ENCODE results near the gene TMEM271. TPM values are rescaled to one million over a fixed set of nuclear protein-coding genes. Genes with fewer than 3 reads are reported as not detected.

TMEM271 gene
- total RNA-seq, 2 donors from 2014 or later: not detected

DNA sequence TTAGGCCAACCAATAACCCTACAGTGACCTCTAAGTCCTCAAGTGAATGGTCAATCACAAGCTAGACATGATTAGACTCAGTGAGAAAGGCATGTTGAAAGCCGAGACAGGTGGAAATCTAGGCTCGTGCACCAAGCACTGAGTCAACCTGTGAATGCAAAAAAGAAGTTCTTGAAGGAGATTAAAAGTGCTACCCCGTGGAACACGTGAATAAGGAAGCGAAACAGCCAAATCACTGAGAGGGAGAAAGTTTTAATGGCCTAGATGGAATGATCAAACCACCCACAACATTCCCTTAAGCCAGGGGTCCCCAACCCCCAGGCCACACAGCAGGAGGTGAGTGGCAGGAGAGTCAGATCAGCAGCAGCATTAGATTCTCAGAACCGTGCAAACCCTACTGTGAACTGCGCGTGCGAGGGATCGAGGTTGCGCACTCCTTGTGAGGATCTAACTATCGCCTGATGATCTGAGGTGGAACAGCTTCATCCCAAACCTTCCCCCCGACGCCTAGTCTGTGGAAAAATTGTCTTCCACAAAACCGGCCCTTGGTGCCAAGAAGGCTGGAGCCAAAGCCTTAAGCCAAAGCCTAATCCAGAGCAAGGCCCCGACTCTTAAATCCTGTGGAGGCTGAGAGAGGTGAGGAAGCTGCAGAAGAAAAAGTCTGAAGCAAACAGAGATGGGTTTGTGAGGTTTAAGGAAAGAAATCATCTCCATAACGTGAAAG, 29.8 kb upstream of the TMEM271 start:
- H3K27me3 ChIP-seq (ENCODE audit: control insufficient read depth, insufficient read depth, low read length, poor library complexity, severe bottlenecking): no peaks in the 10 kb centered on the region
- no peaks in the 10 kb centered on the region for H3K36me3 Mint-ChIP-seq (ENCODE audit: low read depth)
- no peaks in the 10 kb centered on the region for H3K4me1 ChIP-seq (ENCODE audit: control insufficient read depth, insufficient read depth, low read length)
- TF ChIP-seq, protein P1, sequence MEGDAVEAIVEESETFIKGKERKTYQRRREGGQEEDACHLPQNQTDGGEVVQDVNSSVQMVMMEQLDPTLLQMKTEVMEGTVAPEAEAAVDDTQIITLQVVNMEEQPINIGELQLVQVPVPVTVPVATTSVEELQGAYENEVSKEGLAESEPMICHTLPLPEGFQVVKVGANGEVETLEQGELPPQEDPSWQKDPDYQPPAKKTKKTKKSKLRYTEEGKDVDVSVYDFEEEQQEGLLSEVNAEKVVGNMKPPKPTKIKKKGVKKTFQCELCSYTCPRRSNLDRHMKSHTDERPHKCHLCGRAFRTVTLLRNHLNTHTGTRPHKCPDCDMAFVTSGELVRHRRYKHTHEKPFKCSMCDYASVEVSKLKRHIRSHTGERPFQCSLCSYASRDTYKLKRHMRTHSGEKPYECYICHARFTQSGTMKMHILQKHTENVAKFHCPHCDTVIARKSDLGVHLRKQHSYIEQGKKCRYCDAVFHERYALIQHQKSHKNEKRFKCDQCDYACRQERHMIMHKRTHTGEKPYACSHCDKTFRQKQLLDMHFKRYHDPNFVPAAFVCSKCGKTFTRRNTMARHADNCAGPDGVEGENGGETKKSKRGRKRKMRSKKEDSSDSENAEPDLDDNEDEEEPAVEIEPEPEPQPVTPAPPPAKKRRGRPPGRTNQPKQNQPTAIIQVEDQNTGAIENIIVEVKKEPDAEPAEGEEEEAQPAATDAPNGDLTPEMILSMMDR (conservative IDR thresholded peaks at IDR 0.05): no peak
- no peaks in the 10 kb centered on the region for H3K9me3 ChIP-seq (ENCODE audit: control insufficient read depth, low read length)
- H3K27me3 Mint-ChIP-seq (ENCODE audit: insufficient read depth): peaks cover 18% of the 10 kb centered on the region
- H3K4me3 ChIP-seq (ENCODE audit: low read length): no peak overlapping the region
- DNase-seq: no peak
- H3K4me1 Mint-ChIP-seq: no peaks in the 10 kb centered on the region
- no peaks in the 10 kb centered on the region for H3K9me3 Mint-ChIP-seq
- H3K36me3 ChIP-seq (ENCODE audit: control insufficient read depth, insufficient read depth, low read length): no peaks in the 10 kb centered on the region
- no peak overlapping the region for H3K27ac Mint-ChIP-seq
- no peak overlapping the region for H3K9ac ChIP-seq (ENCODE audit: extremely low read depth, low read length, poor library complexity, severe bottlenecking)
- WGBS, 2 experiments (ENCODE audit: insufficient coverage in 1 of 2, insufficient read length in 1 of 2): 86 to 90% methylated on average over 14 to 17 of the region's 17 CpGs
- H3K4me3 Mint-ChIP-seq: no peak overlapping the region
- H3K27ac ChIP-seq (ENCODE audit: low read depth, low read length): no peak overlapping the region

DNA sequence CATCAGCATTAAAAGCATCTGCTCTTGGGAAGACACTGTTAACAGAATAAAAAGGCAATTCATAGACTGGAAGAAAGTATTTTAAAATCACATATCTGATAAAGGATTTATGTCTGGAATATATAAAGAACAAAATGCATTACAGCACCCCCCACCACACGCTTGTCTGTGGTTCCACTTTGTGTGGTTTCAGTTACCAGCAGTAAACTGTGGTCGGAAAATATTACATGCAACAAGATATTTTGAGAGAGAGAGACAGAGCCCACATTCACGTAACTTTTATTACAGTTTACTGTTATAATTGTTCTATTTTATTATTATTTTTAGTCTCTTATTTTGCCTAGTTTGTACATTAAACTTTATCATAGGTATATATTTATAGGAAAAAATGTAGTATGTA, 28.0 kb upstream of the TMEM271 start:
- H3K9ac ChIP-seq (ENCODE audit: extremely low read depth, low read length, poor library complexity, severe bottlenecking): no peak overlapping the region
- Mint-ChIP-seq H3K4me1 (no peaks in the 10 kb centered on the region), H3K27me3 (ENCODE audit: insufficient read depth) (peaks cover 16% of the 10 kb centered on the region), H3K27ac (no peak overlapping the region), H3K9me3 (no peaks in the 10 kb centered on the region), H3K36me3 (ENCODE audit: low read depth) (no peaks in the 10 kb centered on the region), H3K4me3 (no peak overlapping the region)
- no peak overlapping the region for H3K27ac ChIP-seq (ENCODE audit: low read depth, low read length)
- DNase-seq: no peak
- TF ChIP-seq, protein P1 (conservative IDR thresholded peaks at IDR 0.05): no peak
- H3K4me1 ChIP-seq (ENCODE audit: control insufficient read depth, insufficient read depth, low read length): no peaks in the 10 kb centered on the region
- WGBS, 2 experiments (ENCODE audit: insufficient coverage in 1 of 2, insufficient read length in 1 of 2): 95% methylated on average over 2 of the region's 3 CpGs; no CpG with 5 or more reads in 1 of the 2 experiments
- no peaks in the 10 kb centered on the region for H3K9me3 ChIP-seq (ENCODE audit: control insufficient read depth, low read length)
- no peak overlapping the region for H3K4me3 ChIP-seq (ENCODE audit: low read length)
- H3K36me3 ChIP-seq (ENCODE audit: control insufficient read depth, insufficient read depth, low read length): no peaks in the 10 kb centered on the region
- H3K27me3 ChIP-seq (ENCODE audit: control insufficient read depth, insufficient read depth, low read length, poor library complexity, severe bottlenecking): no peaks in the 10 kb centered on the region

DNA sequence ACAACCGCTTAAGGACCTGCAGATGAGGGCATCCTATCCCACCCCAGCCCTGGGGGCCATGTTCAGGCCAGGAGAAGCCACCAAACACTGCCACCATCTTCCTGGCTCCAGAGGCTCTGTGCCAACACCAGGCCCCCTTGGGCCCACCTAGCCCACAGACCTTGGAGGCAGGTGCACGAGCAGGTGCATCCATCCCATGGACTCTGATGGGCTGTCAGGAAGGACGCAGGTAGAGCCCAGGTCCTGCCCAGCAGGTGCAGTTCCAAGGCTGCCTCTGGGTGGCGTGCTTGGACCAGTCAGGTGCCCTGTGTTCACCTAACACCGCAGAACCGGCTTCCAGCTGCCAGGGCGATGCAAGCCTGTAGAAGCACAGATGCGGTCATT, 26.5 kb upstream of the TMEM271 start:
- Histone ChIP-seq H3K9me3 (ENCODE audit: control insufficient read depth, low read length) (no peaks in the 10 kb centered on the region), H3K27ac (ENCODE audit: low read depth, low read length) (no peak overlapping the region), H3K36me3 (ENCODE audit: control insufficient read depth, insufficient read depth, low read length) (no peaks in the 10 kb centered on the region), H3K4me3 (ENCODE audit: low read length) (no peak overlapping the region), H3K4me1 (ENCODE audit: control insufficient read depth, insufficient read depth, low read length) (no peaks in the 10 kb centered on the region), H3K27me3 (ENCODE audit: control insufficient read depth, insufficient read depth, low read length, poor library complexity, severe bottlenecking) (no peaks in the 10 kb centered on the region), H3K9ac (ENCODE audit: extremely low read depth, low read length, poor library complexity, severe bottlenecking) (no peak overlapping the region)
- TF ChIP-seq, protein P1 (conservative IDR thresholded peaks at IDR 0.05): peak; percentile 95
- H3K27ac Mint-ChIP-seq: no peak overlapping the region
- peaks cover 15% of the 10 kb centered on the region for H3K27me3 Mint-ChIP-seq (ENCODE audit: insufficient read depth)
- no peaks in the 10 kb centered on the region for H3K4me1 Mint-ChIP-seq
- H3K9me3 Mint-ChIP-seq: no peaks in the 10 kb centered on the region
- no peak overlapping the region for H3K4me3 Mint-ChIP-seq
- DNase-seq: peak; percentile 99
- 30 to 32% methylated on average over 7 to 8 of the region's 8 CpGs for WGBS, 2 experiments (ENCODE audit: insufficient coverage in 1 of 2, insufficient read length in 1 of 2)
- H3K36me3 Mint-ChIP-seq (ENCODE audit: low read depth): no peaks in the 10 kb centered on the region
